Coronary artery (tissue), 2 donors: ENCODE results near the gene ZNF850.
A peak's percentile ranks its signal among the peaks of the same experiment; 100 is the strongest.
"Not testable (repeated sequence)": the region's sequence is repeated elsewhere in the genome, so short reads cannot be mapped to it uniquely, and the experiment has no call there.

Source experiments
- DNase-seq: peaks from one replicate; pipeline ENCODE4 v3.0.0-alpha.2; 2017; ENCODE audit warnings: low spot score
- H3K27ac ChIP-seq, 2 donors: fragments of 200-600 bp; sonication (generic); one replicate each; pipeline ENCODE4 v1.5.1; 2016 to 2019
- H3K4me3 ChIP-seq: fragments of 200-600 bp; sonication (generic); 2 replicates; pipeline ENCODE4 v1.5.1; 2016; ENCODE audit warnings: mild to moderate bottlenecking, moderate library complexity
- TF ChIP-seq, protein P1 (sequence below): fragments of 200-600 bp; sonication (generic); IDR thresholded peaks from one replicate; pipeline ENCODE4 v1.5.1; 2019; ENCODE audit warnings: antibody characterized with exemption

The ZNF850 gene

DNA sequence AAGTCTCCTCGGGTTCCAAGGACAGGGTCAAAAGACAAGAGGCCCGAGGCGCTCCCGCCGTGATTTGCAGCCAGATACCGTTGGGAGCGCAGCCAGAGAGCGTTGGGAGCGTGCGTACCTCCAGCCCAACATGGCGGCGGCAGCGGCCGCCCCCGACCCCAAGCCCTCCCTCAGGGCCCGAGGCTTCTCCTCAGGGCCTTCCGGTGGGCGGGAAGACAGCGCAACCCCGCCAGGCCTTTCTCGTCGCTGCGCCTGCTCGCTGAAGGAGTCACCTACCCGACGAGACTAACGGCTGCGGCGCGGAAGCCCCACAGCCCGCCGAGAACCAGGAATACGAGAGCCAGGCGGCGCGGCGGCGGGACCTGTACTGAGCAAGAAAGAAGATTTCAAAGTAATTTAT is 3.2 kb upstream of the ZNF850 start:
- peak overlapping the region in 1 of 2 donors; percentile 37 for H3K27ac ChIP-seq
- DNase-seq, result no peak
- peak overlapping the region; percentile 61 for H3K4me3 ChIP-seq
- TF ChIP-seq, protein P1, sequence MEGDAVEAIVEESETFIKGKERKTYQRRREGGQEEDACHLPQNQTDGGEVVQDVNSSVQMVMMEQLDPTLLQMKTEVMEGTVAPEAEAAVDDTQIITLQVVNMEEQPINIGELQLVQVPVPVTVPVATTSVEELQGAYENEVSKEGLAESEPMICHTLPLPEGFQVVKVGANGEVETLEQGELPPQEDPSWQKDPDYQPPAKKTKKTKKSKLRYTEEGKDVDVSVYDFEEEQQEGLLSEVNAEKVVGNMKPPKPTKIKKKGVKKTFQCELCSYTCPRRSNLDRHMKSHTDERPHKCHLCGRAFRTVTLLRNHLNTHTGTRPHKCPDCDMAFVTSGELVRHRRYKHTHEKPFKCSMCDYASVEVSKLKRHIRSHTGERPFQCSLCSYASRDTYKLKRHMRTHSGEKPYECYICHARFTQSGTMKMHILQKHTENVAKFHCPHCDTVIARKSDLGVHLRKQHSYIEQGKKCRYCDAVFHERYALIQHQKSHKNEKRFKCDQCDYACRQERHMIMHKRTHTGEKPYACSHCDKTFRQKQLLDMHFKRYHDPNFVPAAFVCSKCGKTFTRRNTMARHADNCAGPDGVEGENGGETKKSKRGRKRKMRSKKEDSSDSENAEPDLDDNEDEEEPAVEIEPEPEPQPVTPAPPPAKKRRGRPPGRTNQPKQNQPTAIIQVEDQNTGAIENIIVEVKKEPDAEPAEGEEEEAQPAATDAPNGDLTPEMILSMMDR, result no peak

DNA sequence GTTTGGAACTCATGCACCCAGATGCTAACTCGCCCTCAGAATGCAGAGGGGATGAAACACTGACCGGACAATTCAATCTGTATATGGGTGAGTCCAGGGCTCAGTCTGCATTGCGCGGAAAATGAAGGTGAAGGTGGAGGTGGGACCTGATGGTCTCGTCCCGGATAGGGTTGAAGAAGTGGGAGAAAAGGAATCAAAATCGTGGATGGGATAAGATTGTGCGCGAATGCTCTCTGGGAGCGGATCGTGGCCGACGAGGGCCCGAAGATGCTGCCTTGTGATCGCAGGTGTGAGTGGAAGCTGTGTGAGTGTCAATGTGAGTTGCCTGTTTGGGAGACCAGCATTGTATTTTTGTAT is 594 bp upstream of the ZNF850 start:
- DNase-seq, result no peak
- Histone ChIP-seq H3K4me3 (peak overlapping the region; percentile 83), H3K27ac (peak overlapping the region in 1 of 2 donors; percentile 86)
- TF ChIP-seq, protein P1, result no peak

DNA sequence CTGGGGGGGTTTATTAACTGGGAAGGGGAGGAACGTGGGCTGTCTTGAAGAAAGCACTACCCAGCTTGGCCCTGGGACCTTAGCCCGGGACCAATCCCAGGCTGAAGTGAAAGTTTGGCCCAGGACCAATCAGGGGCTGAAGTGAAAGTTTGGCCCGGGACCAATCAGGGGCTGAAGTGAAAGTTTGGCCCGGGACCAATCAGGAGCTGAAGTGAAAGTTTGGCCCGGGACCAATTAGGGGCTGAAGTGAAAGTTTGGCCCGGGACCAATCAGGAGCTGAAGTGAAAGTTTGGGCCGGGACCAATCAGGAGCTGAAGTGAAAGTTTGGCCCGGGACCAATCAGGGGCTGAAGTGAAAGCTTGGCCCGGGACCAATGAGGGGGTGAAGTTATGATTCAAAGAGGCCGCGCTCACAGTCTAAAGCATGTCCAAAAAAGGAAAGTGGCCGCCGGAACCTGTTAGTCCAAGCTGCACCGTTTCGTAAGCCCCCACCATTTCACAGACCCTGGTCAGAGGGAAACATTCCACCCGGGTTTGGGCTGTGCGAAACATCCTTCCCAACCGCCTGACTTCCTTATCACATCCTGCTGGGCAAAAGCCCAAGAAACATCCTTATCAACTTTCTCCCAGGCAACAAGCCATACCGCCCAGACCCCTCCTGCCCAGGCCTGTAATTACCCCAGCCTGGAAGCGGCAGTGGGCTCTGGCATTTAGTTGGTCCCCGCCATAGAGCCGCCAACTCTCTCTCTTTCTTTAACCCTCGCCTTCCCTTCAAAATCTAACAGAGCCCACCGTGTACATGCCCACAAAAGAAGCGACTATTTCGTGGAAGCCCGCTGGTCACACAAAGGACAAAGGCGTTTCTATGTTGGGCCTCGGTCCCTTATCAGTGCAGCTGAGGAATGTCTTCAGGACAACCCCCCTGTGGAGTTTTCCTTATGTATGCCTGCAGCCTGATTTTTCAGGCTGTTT is 1.1 kb downstream of the ZNF850 start:
- peak overlapping the region; percentile 56 to 86 for H3K27ac ChIP-seq
- peak overlapping the region; percentile 83 for H3K4me3 ChIP-seq
- DNase-seq, result peak; percentile 77
- TF ChIP-seq, protein P1, result no peak

DNA sequence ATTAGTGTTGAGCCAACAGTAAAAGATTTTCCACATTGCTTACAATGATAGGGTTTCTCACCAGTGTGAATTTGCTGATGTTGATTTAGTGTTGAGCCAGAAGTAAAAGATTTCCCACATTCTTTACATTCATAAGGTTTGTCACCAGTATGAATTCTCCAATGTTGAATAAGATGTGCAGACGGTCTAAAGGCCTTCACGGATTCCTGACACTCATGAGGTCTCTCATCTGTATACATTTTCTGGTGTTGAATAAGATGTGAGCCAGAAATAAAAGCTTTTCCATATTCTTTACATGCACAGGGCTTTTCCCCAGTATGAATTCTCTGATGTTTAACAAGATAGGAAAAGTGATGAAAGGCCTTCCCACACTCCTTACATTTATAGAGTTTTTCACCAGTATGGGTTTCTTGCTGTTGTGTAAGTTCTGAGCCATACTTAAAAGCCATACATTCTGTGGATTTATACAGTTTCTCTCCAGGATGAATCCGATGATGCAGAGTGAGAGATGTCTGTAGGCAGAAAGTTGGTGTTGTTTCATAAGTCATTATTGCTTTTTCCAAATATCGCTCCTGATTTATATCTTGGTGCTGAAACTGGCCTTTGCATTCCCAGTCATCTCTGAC is 22.4 kb downstream of the ZNF850 start:
- Histone ChIP-seq H3K4me3 (peak overlapping the region; percentile 43), H3K27ac (no peak overlapping the region)
- DNase-seq, result no peak
- TF ChIP-seq, protein P1, result no peak

DNA sequence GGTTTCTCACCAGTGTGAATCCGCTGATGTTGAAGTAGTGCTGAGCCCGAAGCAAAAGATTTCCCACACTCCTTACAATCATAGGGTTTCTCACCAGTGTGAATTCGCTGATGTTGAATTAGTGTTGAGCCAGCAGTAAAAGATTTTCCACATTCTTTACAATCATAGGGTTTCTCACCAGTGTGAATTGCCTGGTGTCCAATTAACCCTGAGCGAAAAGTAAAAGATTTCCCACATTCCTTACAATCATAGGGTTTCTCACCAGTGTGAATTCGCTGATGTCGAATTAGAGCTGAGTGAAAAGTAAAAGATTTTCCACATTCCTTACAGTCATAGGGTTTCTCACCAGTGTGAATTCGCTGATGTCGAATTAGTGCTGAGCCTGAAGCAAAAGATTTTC is 23.0 kb downstream of the ZNF850 start:
- peak overlapping the region; percentile 43 for H3K4me3 ChIP-seq
- H3K27ac ChIP-seq, DNase-seq: not testable (repeated sequence)

DNA sequence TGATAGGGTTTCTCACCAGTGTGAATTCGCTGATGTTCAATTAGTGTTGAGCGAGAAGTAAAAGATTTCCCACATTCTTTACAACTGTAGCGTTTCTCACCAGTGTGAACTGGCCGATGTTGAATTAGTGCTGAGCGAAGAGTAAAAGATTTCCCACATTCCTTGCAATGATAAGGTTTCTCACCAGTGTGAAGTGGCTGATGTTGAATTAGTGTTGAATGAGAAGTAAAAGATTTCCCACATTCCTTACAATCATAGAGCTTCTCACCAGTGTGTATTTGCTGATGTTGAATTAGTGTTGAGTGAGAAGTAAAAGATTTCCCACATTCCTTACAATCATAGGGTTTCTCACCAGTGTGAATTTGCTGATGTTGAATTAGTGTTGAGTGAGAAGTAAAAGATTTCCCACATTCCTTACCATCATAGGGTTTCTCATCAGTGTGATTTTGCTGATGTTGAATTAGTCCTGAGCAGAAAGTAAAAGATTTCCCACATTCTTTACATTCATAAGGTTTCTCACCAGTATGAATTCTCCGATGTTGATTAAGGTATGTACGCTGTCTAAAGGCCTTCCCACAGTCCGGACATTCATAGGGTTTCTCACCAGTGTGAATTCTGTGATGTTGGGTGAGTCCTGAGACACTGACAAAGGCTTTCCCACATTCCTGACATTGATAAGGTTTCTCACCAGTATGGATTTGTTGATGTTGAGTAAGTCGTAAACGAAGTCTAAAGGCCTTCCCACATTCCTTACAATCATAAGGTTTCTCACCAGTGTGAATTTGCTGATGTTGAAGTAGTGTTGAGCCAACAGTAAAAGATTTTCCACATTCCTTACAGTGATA is 24.0 kb downstream of the ZNF850 start:
- H3K27ac ChIP-seq, result no peak overlapping the region
- no peak for DNase-seq
- TF ChIP-seq, protein P1, result no peak
- H3K4me3 ChIP-seq, result peak overlapping the region; percentile 43

DNA sequence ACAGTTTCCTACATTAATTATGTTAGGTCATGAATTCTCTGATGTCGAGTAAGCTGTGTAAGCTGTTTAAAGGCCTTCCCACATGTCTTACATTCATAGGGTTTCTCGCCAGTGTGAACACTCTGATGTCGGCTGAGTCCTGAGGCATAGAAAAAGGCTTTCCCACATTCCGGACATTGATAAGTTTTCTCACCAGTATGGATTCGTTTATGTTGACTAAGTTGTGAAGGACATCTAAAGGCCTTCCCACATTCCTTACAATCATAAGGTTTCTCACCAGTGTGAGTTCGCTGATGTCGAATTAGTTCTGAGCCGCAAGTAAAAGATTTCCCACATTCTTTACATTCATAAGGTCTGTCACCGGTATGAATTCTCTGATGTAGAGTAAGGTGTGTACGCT is 24.9 kb downstream of the ZNF850 start:
- no peak for DNase-seq
- Histone ChIP-seq H3K27ac (no peak overlapping the region), H3K4me3 (peak overlapping the region; percentile 43)
- TF ChIP-seq, protein P1, result no peak
